ENCODE results near the gene RPL13A.

RPL13A gene

GRCh38 chr19:49512970-49513745 lies 25.8 kb downstream of the RPL13A start:
- no peak overlapping the region for H2AK5ac ChIP-seq (ENCODE audit: low read length, severe bottlenecking)
- no peak overlapping the region for H2BK5ac ChIP-seq (ENCODE audit: low read depth, low read length, poor library complexity, severe bottlenecking)
- H3K27me3 ChIP-seq (ENCODE audit: control insufficient read depth in 1 of 2, insufficient read depth in 1 of 2, low read length in 2 of 2): no peaks in the 10 kb centered on the region
- peak overlapping the region in 1 of 2 experiments; percentile 1 for H2BK12ac ChIP-seq (ENCODE audit: low read length in 2 of 2)
- peak overlapping the region; percentile 88 for H3K4me2 ChIP-seq (ENCODE audit: low read length, poor library complexity, severe bottlenecking)
- H3K79me1 ChIP-seq (replicated peaks; ENCODE audit: low read length, poor library complexity, severe bottlenecking): no peaks in the 10 kb centered on the region
- H3K23ac ChIP-seq (ENCODE audit: low read length in 2 of 2): no peak overlapping the region
- H3K4me1 ChIP-seq (ENCODE audit: control insufficient read depth, insufficient read depth, low read depth, low read length): peaks cover 17% of the 10 kb centered on the region
- H3K4ac ChIP-seq (ENCODE audit: low read depth in 1 of 2, low read length in 2 of 2): peak overlapping the region; percentile 13 to 73
- H4K91ac ChIP-seq (ENCODE audit: low read length): peak overlapping the region; percentile 95
- peak overlapping the region; percentile 91 for H3K9ac ChIP-seq (ENCODE audit: low read length)
- no peak overlapping the region for H3K27ac ChIP-seq (ENCODE audit: low read length, poor library complexity, severe bottlenecking)
- H3K18ac ChIP-seq (ENCODE audit: low read depth in 1 of 2, low read length in 2 of 2): peak overlapping the region; percentile 1 to 97
- peak overlapping the region; percentile 30 for H2BK15ac ChIP-seq (ENCODE audit: low read depth, poor library complexity, severe bottlenecking)
- peaks cover under 1 to 14% of the 10 kb centered on the region in 2 experiments for H3K36me3 ChIP-seq (ENCODE audit: control insufficient read depth in 1 of 2, insufficient read depth in 2 of 2, low read depth in 1 of 2, low read length in 2 of 2)
- H3K9me3 ChIP-seq (ENCODE audit: control insufficient read depth, low read length): no peaks in the 10 kb centered on the region
- H3K14ac ChIP-seq (ENCODE audit: low read length in 2 of 2): peak overlapping the region in 1 of 2 experiments; percentile 53
- peak overlapping the region; percentile 94 for H2BK120ac ChIP-seq (ENCODE audit: low read depth, low read length)
- DNase-seq: peak; percentile 40
- H4K8ac ChIP-seq (ENCODE audit: low read length): peak overlapping the region; percentile 93
- 1% methylated on average over 41 of the region's 50 CpGs for WGBS
- H3K4me3 ChIP-seq (ENCODE audit: insufficient read depth in 1 of 2, low read depth in 1 of 2, low read length in 2 of 2): peak overlapping the region; percentile 74 to 79
- H2AFZ ChIP-seq (ENCODE audit: low read depth, low read length): peak overlapping the region; percentile 83

GRCh38 chr19:49513746-49514118 lies 26.3 kb downstream of the RPL13A start:
- no peak overlapping the region for H3K18ac ChIP-seq (ENCODE audit: low read depth in 1 of 2, low read length in 2 of 2)
- H2AK5ac ChIP-seq (ENCODE audit: low read length, severe bottlenecking): no peak overlapping the region
- peaks cover 17% of the 10 kb centered on the region for H3K4me1 ChIP-seq (ENCODE audit: control insufficient read depth, insufficient read depth, low read depth, low read length)
- DNase-seq: no peak
- peak overlapping the region; percentile 41 for H4K91ac ChIP-seq (ENCODE audit: low read length)
- H3K27ac ChIP-seq (ENCODE audit: low read length, poor library complexity, severe bottlenecking): no peak overlapping the region
- peaks cover 5 to 14% of the 10 kb centered on the region in 2 experiments for H3K36me3 ChIP-seq (ENCODE audit: control insufficient read depth in 1 of 2, insufficient read depth in 2 of 2, low read depth in 1 of 2, low read length in 2 of 2)
- H3K79me1 ChIP-seq (replicated peaks; ENCODE audit: low read length, poor library complexity, severe bottlenecking): no peaks in the 10 kb centered on the region
- no peak overlapping the region for H2BK12ac ChIP-seq (ENCODE audit: low read length in 2 of 2)
- no peak overlapping the region for H3K14ac ChIP-seq (ENCODE audit: low read length in 2 of 2)
- H3K4ac ChIP-seq (ENCODE audit: low read depth in 1 of 2, low read length in 2 of 2): no peak overlapping the region
- H4K8ac ChIP-seq (ENCODE audit: low read length): no peak overlapping the region
- no peak overlapping the region for H3K23ac ChIP-seq (ENCODE audit: low read length in 2 of 2)
- H2AFZ ChIP-seq (ENCODE audit: low read depth, low read length): no peak overlapping the region
- H3K4me3 ChIP-seq (ENCODE audit: insufficient read depth in 1 of 2, low read depth in 1 of 2, low read length in 2 of 2): peak overlapping the region in 1 of 2 experiments; percentile 79
- H3K4me2 ChIP-seq (ENCODE audit: low read length, poor library complexity, severe bottlenecking): no peak overlapping the region
- 66% methylated on average over 11 of the region's 12 CpGs for WGBS
- H2BK120ac ChIP-seq (ENCODE audit: low read depth, low read length): no peak overlapping the region
- H3K27me3 ChIP-seq (ENCODE audit: control insufficient read depth in 1 of 2, insufficient read depth in 1 of 2, low read length in 2 of 2): no peaks in the 10 kb centered on the region
- peak overlapping the region; percentile 70 for H3K9ac ChIP-seq (ENCODE audit: low read length)
- H3K9me3 ChIP-seq (ENCODE audit: control insufficient read depth, low read length): no peaks in the 10 kb centered on the region
- H2BK15ac ChIP-seq (ENCODE audit: low read depth, poor library complexity, severe bottlenecking): no peak overlapping the region
- H2BK5ac ChIP-seq (ENCODE audit: low read depth, low read length, poor library complexity, severe bottlenecking): no peak overlapping the region

DNA sequence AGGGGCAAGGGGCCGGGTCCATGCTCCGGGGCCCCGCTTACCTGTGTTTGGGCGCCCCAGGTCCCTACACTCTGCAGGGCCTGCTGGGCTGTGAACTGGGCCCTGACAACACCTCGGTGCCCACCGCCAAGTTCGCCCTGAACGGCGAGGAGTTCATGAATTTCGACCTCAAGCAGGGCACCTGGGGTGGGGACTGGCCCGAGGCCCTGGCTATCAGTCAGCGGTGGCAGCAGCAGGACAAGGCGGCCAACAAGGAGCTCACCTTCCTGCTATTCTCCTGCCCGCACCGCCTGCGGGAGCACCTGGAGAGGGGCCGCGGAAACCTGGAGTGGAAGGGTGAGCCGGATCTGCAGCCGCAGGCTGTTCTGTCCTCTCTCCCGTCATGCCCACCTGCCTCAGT lies 26.7 kb downstream of the RPL13A start:
- peaks cover 17% of the 10 kb centered on the region for H3K4me1 ChIP-seq (ENCODE audit: control insufficient read depth, insufficient read depth, low read depth, low read length)
- no peak overlapping the region for H2BK15ac ChIP-seq (ENCODE audit: low read depth, poor library complexity, severe bottlenecking)

DNA sequence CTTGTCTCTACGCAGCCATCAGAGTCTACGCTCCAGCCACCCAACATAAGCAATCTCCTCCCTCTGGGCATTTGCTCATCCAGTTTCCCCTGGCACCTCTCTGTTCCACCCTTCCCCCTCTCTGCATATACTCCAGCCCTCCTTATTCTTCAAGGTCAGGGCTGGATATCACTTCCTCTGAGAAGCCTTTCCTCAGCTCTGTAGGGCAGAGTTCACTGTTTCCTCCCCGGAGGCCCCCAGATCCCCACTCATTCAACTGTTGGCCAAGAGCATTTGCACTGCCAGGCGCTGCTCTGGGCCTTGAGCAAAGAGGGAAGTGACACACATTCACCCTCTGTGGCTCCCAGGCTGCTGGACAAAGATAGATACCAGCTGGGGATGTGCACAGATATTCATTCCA lies 28.4 kb downstream of the RPL13A start:
- no peaks in the 10 kb centered on the region for H3K27me3 ChIP-seq (ENCODE audit: control insufficient read depth in 1 of 2, insufficient read depth in 1 of 2, low read length in 2 of 2)
- no peak overlapping the region for H2AFZ ChIP-seq (ENCODE audit: low read depth, low read length)
- no peak overlapping the region for H3K9ac ChIP-seq (ENCODE audit: low read length)
- no peak overlapping the region for H3K18ac ChIP-seq (ENCODE audit: low read depth in 1 of 2, low read length in 2 of 2)
- peak overlapping the region in 1 of 2 experiments; percentile 23 for H3K4me3 ChIP-seq (ENCODE audit: insufficient read depth in 1 of 2, low read depth in 1 of 2, low read length in 2 of 2)
- no peak overlapping the region for H4K8ac ChIP-seq (ENCODE audit: low read length)
- no peak overlapping the region for H3K23ac ChIP-seq (ENCODE audit: low read length in 2 of 2)
- no peak overlapping the region for H2AK5ac ChIP-seq (ENCODE audit: low read length, severe bottlenecking)
- H3K4ac ChIP-seq (ENCODE audit: low read depth in 1 of 2, low read length in 2 of 2): no peak overlapping the region
- H2BK5ac ChIP-seq (ENCODE audit: low read depth, low read length, poor library complexity, severe bottlenecking): no peak overlapping the region
- H3K14ac ChIP-seq (ENCODE audit: low read length in 2 of 2): no peak overlapping the region
- DNase-seq: peak; percentile 61
- H3K27ac ChIP-seq (ENCODE audit: low read length, poor library complexity, severe bottlenecking): no peak overlapping the region
- H3K79me1 ChIP-seq (replicated peaks; ENCODE audit: low read length, poor library complexity, severe bottlenecking): no peaks in the 10 kb centered on the region
- H4K91ac ChIP-seq (ENCODE audit: low read length): no peak overlapping the region
- peaks cover 7 to 14% of the 10 kb centered on the region in 2 experiments for H3K36me3 ChIP-seq (ENCODE audit: control insufficient read depth in 1 of 2, insufficient read depth in 2 of 2, low read depth in 1 of 2, low read length in 2 of 2)
- H2BK15ac ChIP-seq (ENCODE audit: low read depth, poor library complexity, severe bottlenecking): no peak overlapping the region
- peaks cover 17% of the 10 kb centered on the region for H3K4me1 ChIP-seq (ENCODE audit: control insufficient read depth, insufficient read depth, low read depth, low read length)
- no peaks in the 10 kb centered on the region for H3K9me3 ChIP-seq (ENCODE audit: control insufficient read depth, low read length)
- no peak overlapping the region for H2BK120ac ChIP-seq (ENCODE audit: low read depth, low read length)
- no peak overlapping the region for H3K4me2 ChIP-seq (ENCODE audit: low read length, poor library complexity, severe bottlenecking)
- H2BK12ac ChIP-seq (ENCODE audit: low read length in 2 of 2): no peak overlapping the region
- WGBS: 63% methylated on average over 4 of the region's 4 CpGs

More for the DNA sequence above, 26.7 kb downstream of the RPL13A start:
- no peak overlapping the region for H3K4me2 ChIP-seq (ENCODE audit: low read length, poor library complexity, severe bottlenecking)
- no peaks in the 10 kb centered on the region for H3K79me1 ChIP-seq (replicated peaks; ENCODE audit: low read length, poor library complexity, severe bottlenecking)
- H3K27ac ChIP-seq (ENCODE audit: low read length, poor library complexity, severe bottlenecking): no peak overlapping the region
- peak overlapping the region; percentile 18 for H4K91ac ChIP-seq (ENCODE audit: low read length)
- H4K8ac ChIP-seq (ENCODE audit: low read length): no peak overlapping the region
- H3K18ac ChIP-seq (ENCODE audit: low read depth in 1 of 2, low read length in 2 of 2): no peak overlapping the region
- H3K9ac ChIP-seq (ENCODE audit: low read length): peak overlapping the region; percentile 70
- H2AFZ ChIP-seq (ENCODE audit: low read depth, low read length): no peak overlapping the region
- DNase-seq: no peak
- no peaks in the 10 kb centered on the region for H3K9me3 ChIP-seq (ENCODE audit: control insufficient read depth, low read length)
- H2BK5ac ChIP-seq (ENCODE audit: low read depth, low read length, poor library complexity, severe bottlenecking): no peak overlapping the region
- peaks cover 5 to 14% of the 10 kb centered on the region in 2 experiments for H3K36me3 ChIP-seq (ENCODE audit: control insufficient read depth in 1 of 2, insufficient read depth in 2 of 2, low read depth in 1 of 2, low read length in 2 of 2)
- WGBS: 94% methylated on average over 21 of the region's 21 CpGs
- H3K27me3 ChIP-seq (ENCODE audit: control insufficient read depth in 1 of 2, insufficient read depth in 1 of 2, low read length in 2 of 2): no peaks in the 10 kb centered on the region
- no peak overlapping the region for H3K14ac ChIP-seq (ENCODE audit: low read length in 2 of 2)
- H3K4me3 ChIP-seq (ENCODE audit: insufficient read depth in 1 of 2, low read depth in 1 of 2, low read length in 2 of 2): peak overlapping the region in 1 of 2 experiments; percentile 79
- no peak overlapping the region for H3K4ac ChIP-seq (ENCODE audit: low read depth in 1 of 2, low read length in 2 of 2)
- H2BK12ac ChIP-seq (ENCODE audit: low read length in 2 of 2): no peak overlapping the region
- no peak overlapping the region for H2BK120ac ChIP-seq (ENCODE audit: low read depth, low read length)
- H2AK5ac ChIP-seq (ENCODE audit: low read length, severe bottlenecking): no peak overlapping the region
- no peak overlapping the region for H3K23ac ChIP-seq (ENCODE audit: low read length in 2 of 2)
